Thymus (tissue), 11 donors: ENCODE measurements around the gene INTS3. TPM values are rescaled to one million over a fixed set of nuclear protein-coding genes. Genes with fewer than 3 reads are reported as not detected.

ENCODE experiments used
- DNase-seq, 9 donors: peaks; one replicate each; pipeline ENCODE4 v3.0.0-alpha.2; 2013; ENCODE audit warnings: low spot score in 9 of 9, low read depth in 6 of 9, missing footprints in 1 of 9
- H3K27ac ChIP-seq, 2 donors: one replicate each; pipeline ENCODE4 v1.5.1; 2013; ENCODE audit warnings: control low read depth in 1 of 2, low read depth in 1 of 2, low read length in 1 of 2, mild to moderate bottlenecking in 1 of 2, moderate library complexity in 1 of 2
- H3K27me3 ChIP-seq, 2 donors: one replicate each; pipeline ENCODE4 v1.5.1; 2013; ENCODE audit warnings: low read length in 1 of 2; ENCODE audit not compliant: control insufficient read depth in 2 of 2, insufficient read depth in 1 of 2
- H3K36me3 ChIP-seq, 2 donors: one replicate each; pipeline ENCODE4 v1.5.1; 2013; ENCODE audit warnings: low read length in 1 of 2, mild to moderate bottlenecking in 1 of 2, moderate library complexity in 1 of 2; ENCODE audit not compliant: control insufficient read depth in 2 of 2, insufficient read depth in 2 of 2
- H3K4me1 ChIP-seq, 2 donors: one replicate each; pipeline ENCODE4 v1.5.1; 2013; ENCODE audit warnings: low read length in 2 of 2; ENCODE audit not compliant: control insufficient read depth in 2 of 2, insufficient read depth in 2 of 2
- H3K4me3 ChIP-seq, 2 donors: one replicate each; pipeline ENCODE4 v1.5.1; 2013; ENCODE audit warnings: low read length in 2 of 2, control low read depth in 1 of 2, mild to moderate bottlenecking in 1 of 2
- H3K9me3 ChIP-seq, 2 donors: one replicate each; pipeline ENCODE4 v1.5.1; 2013; ENCODE audit warnings: low read length in 1 of 2, mild to moderate bottlenecking in 1 of 2; ENCODE audit not compliant: control insufficient read depth in 2 of 2, insufficient read depth in 1 of 2
- WGBS: extraction: QIAGEN DNeasy Blood & Tissue Kit; methylation state at CpG from one replicate; pipeline ENCODE4 v1.1.7; 2013; 5-methylcytosine and 5-hydroxymethylcytosine counted together
- polyA plus RNA-seq: library from polyadenylated mRNA; stranded (reverse); fragments of 200-250 nt; gene quantifications from one replicate; pipeline ENCODE4 v1.2.3, GENCODE V29; 2013
- total RNA-seq: library from RNA; stranded (reverse); fragments of 120-200 nt; gene quantifications from one replicate; pipeline ENCODE4 v1.2.4, GENCODE V29; 2013
- donor health status: healthy.

Gene INTS3
- total and polyA plus RNA-seq, 2 donors: 18.2 to 59.9 TPM

DNA sequence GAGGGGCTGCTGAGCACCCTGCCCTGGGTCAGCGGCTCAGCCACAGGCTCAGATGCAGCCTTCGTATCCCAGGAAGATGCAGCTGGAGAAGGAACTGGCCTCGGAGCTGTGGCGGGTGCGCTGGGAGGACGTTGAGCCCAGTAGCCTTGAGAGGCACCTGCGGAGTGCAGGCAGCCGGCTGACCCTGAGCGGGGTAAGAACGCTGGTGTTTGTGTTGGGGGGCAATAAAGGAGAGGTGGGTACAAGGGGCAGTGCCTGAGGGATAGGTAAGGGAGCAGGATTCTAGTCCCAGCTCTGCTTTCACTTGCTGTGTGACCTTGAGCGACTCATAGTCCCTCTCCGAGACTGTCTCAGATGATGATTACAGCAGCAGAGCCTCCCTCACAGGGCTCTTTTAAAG, 43.0 kb upstream of the INTS3 start:
- no peaks in the 10 kb centered on the region for H3K36me3 ChIP-seq
- no peak for DNase-seq
- H3K4me1 ChIP-seq: peaks cover under 1 to 3% of the 10 kb centered on the region in 2 donors
- WGBS: 99% methylated on average over 12 of the region's 12 CpGs
- H3K4me3 ChIP-seq: no peak overlapping the region
- peaks cover 20 to 75% of the 10 kb centered on the region in 2 donors for H3K27me3 ChIP-seq
- H3K9me3 ChIP-seq: no peaks in the 10 kb centered on the region
- no peak overlapping the region for H3K27ac ChIP-seq

- Histone ChIP-seq H3K4me1 (peaks cover 0 to under 1% of the 10 kb centered on the region in 2 donors), H3K27ac (no peak overlapping the region), H3K36me3 (no peaks in the 10 kb centered on the region), H3K27me3 (peaks cover 12 to 66% of the 10 kb centered on the region in 2 donors), H3K4me3 (no peak overlapping the region), H3K9me3 (no peaks in the 10 kb centered on the region)
- DNase-seq: no peak
- WGBS: 92% methylated on average over 11 of the region's 11 CpGs
Observed at GRCh38 chr1:153685544-153686340, 42.1 kb upstream of the INTS3 start.

DNA sequence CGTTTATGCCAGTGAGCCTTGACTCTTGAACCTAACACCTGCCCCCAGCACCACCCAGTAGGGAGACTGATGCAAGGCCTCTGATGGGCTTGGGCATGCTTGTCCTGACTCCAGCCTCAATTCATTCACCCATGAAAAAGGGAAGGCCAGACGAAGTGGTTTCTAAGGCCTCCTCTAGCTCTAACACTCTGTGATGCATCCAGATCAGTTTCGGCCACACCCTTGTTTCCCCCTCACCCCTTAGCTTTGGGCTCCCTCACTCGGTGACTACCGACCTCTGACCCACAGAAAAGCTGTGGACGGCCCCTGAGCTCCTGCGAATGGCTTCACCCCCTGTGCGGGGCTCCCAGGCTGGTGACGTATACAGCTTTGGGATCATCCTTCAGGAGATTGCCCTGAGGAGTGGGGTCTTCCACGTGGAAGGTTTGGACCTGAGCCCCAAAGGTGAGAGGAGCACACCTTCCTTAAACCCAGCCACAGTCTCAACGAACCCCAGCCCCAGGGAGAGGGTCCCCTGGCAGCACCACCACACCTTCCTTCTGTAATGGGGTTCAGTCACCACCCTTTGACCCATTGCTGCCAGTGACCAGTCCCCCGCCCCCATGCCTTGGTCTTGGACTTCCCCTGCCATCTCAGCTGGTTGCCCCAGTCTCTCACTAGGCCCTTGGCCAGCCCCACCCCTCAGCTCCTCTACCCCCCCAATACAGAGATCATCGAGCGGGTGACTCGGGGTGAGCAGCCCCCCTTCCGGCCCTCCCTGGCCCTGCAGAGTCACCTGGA, 40.3 kb upstream of the INTS3 start:
- Histone ChIP-seq H3K4me1 (peaks cover 0 to 7% of the 10 kb centered on the region in 2 donors), H3K27me3 (peaks cover 3 to 50% of the 10 kb centered on the region in 2 donors), H3K9me3 (no peaks in the 10 kb centered on the region), H3K4me3 (no peak overlapping the region), H3K36me3 (no peaks in the 10 kb centered on the region), H3K27ac (no peak overlapping the region)
- no peak for DNase-seq
- 91% methylated on average over 16 of the region's 16 CpGs for WGBS

DNA sequence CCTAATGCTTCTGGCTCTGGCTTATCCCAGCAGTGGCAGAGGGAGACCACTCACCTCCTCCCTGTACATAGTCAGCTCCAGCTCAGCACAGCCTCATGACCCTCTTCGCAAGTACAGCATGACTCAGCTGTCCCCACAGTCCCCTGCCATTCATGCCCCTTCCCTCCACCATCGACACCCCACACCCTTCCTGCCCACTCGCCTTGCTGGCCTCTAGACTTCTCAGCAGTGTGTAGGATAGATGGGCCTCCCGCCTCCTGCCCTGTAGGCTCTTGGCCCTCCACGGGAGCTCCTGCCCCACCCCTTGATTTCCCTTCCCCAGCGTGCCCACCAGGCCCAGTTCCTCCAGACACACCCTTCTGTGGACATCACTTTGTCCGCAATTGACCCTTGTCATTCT, 39.6 kb upstream of the INTS3 start:
- peaks cover 0 to 7% of the 10 kb centered on the region in 2 donors for H3K4me1 ChIP-seq
- DNase-seq: no peak
- H3K27ac ChIP-seq: no peak overlapping the region
- H3K27me3 ChIP-seq: peaks cover 0 to 45% of the 10 kb centered on the region in 2 donors
- H3K36me3 ChIP-seq: no peaks in the 10 kb centered on the region
- no peak overlapping the region for H3K4me3 ChIP-seq
- WGBS: 96% methylated on average over 7 of the region's 7 CpGs
- no peaks in the 10 kb centered on the region for H3K9me3 ChIP-seq

GRCh38 chr1:153688736-153689328, 39.0 kb upstream of the INTS3 start:
- H3K27me3 ChIP-seq: peaks cover 0 to 44% of the 10 kb centered on the region in 2 donors
- WGBS: 94% methylated on average over 18 of the region's 18 CpGs
- H3K27ac ChIP-seq: no peak overlapping the region
- DNase-seq: no peak
- no peak overlapping the region for H3K4me3 ChIP-seq
- H3K4me1 ChIP-seq: peaks cover 0 to 7% of the 10 kb centered on the region in 2 donors
- H3K9me3 ChIP-seq: no peaks in the 10 kb centered on the region
- no peaks in the 10 kb centered on the region for H3K36me3 ChIP-seq

DNA sequence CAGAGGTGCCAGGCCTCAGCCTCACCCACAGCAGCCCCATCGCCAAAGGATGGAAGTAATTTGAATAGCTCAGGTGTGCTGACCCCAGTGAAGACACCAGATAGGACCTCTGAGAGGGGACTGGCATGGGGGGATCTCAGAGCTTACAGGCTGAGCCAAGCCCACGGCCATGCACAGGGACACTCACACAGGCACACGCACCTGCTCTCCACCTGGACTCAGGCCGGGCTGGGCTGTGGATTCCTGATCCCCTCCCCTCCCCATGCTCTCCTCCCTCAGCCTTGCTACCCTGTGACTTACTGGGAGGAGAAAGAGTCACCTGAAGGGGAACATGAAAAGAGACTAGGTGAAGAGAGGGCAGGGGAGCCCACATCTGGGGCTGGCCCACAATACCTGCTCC, 34.4 kb upstream of the INTS3 start:
- H3K27ac ChIP-seq: no peak overlapping the region
- H3K27me3 ChIP-seq: peaks cover 0 to 24% of the 10 kb centered on the region in 2 donors
- no peak for DNase-seq
- H3K4me1 ChIP-seq: peaks cover 0 to 16% of the 10 kb centered on the region in 2 donors
- no peaks in the 10 kb centered on the region for H3K36me3 ChIP-seq
- 95% methylated on average over 4 of the region's 4 CpGs for WGBS
- H3K9me3 ChIP-seq: no peaks in the 10 kb centered on the region
- no peak overlapping the region for H3K4me3 ChIP-seq

- Histone ChIP-seq H3K27ac (no peak overlapping the region), H3K36me3 (no peaks in the 10 kb centered on the region), H3K9me3 (no peaks in the 10 kb centered on the region), H3K4me3 (no peak overlapping the region), H3K4me1 (peaks cover 0 to 10% of the 10 kb centered on the region in 2 donors), H3K27me3 (peaks cover 0 to 23% of the 10 kb centered on the region in 2 donors)
- no peak for DNase-seq
- 97% methylated on average over 8 of the region's 8 CpGs for WGBS
Observed at GRCh38 chr1:153696741-153697140, 31.1 kb upstream of the INTS3 start.

DNA sequence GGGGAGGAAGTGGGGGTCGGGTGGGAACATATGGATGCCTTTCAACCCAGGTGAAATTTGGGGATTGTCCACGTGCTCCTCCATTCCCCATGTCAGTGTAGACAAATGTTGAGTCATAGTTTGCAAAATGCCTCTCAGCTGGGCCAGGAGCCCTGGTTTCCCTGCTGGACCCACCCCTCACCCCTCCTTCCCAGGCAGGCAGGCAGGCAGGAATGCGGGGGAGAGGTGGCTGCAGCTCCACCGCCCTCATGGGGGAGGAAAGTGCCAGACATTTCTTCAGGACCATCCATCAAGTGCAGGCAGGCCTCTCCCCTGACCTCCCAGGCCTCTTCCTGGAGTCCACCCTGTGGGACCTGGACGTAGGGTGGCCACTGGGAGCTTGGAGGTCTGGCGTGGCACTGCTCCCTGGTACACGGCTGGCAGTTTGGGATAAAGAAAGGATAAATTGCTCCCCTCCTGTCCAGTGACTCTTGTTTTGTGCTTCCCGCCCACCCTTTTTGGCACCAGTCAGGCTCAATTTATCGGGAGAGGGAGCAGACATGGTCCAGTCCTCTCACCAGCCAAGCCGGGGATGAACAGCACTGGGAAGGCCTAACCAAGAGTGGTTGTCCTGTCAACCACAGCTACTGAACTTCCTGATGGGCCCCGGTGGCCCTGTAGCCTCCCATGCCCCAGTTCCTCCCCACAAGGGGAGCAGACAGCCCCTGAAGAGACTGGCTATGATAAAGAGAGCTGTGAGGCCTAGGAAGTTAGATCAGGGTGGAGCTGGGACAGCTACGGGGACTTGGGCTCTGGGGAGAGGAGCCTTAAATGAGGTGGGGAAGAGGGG, 30.4 kb upstream of the INTS3 start:
- Histone ChIP-seq H3K27ac (peak overlapping the region in 1 of 2 donors; percentile 50), H3K4me3 (no peak overlapping the region), H3K9me3 (no peaks in the 10 kb centered on the region), H3K4me1 (peaks cover 0 to 10% of the 10 kb centered on the region in 2 donors), H3K27me3 (peaks cover 0 to 21% of the 10 kb centered on the region in 2 donors), H3K36me3 (no peaks in the 10 kb centered on the region)
- DNase-seq: no peak
- WGBS: 86% methylated on average over 12 of the region's 12 CpGs
